Measurements from ENCODE around the gene CLECL1. TPM values are rescaled to one million over a fixed set of nuclear protein-coding genes. Genes with fewer than 3 reads are reported as not detected.
"Not testable (repeated sequence)": the region's sequence is repeated elsewhere in the genome, so short reads cannot be mapped to it uniquely, and the experiment has no call there.

The CLECL1 gene
- total RNA-seq, 1 donor from 2014 or later: not detected

DNA sequence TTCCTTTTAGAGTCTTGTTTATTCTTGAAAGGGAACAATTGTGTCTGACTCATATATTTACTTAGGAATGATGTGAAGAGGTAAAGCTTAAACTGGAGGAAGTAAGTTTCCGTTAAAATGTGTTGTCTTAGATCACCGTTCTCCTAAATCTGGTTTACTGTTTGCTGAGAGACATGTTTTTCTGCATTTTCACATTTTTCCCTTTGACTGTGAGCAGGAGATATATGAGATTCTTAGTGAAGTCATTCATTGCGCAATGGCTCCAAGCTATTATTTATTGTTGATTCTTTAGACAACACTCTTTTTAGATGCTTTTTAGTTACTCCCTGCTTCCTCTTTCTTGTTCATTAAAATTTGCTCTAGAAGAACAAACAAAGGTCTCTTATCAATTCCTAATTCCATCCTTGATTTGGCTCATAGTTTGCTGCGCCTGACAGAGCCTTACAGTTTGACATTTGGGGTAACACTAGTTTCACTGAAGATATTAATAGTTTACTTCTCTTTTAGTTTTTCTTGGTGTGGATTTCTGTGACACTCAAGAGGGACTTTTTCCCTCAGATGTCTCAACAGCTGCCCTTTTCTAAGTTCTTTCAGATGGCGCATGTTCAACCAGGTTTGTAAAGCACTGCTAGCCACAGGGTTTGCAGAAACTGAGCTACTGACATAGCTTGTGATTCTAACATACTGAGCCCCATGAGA, 11.4 kb downstream of the CLECL1 start:
- peak in 1 of 2 donors; percentile 44 for DNase-seq (ENCODE audit: low read depth in 2 of 2)

DNA sequence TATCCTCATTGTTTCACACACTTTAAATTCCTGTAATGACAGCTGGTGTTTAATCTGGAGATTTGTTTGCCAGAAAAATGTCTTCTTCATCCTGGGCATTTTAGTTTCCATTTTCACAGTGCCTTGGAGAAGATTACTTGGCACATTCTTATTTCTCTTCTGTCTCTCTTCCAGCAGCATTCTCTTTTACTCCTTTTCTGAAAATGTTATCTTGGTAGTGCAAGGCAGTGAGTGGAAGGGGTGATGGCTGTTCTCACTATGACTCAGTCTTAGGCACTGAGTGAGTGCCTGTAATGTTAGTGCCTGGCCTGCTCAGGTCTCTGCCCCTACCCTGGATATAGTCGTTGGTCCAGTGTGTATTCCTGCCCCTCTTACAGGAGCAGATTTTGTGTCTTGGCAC, 13.1 kb downstream of the CLECL1 start:
- DNase-seq (ENCODE audit: low read depth in 2 of 2): no peak

DNA sequence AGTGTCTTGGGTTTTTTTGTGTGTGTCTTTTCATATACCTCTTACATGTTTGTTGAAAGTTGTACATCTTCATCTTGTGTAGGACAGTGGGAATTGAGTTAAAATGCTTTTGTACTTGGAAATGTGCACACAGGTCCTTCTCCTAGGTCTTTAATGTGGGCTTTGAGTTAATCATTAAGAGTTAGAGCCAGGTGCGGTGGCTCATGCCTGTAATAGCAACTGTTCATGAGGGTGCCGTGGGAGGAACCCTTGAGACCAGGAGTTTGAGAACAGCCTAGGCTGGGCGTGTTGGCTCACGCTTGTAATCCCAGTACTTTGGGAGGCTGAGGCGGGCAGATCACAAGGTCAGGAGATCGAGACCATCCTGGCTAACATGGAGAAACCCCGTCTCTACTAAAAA, 13.9 kb downstream of the CLECL1 start:
- DNase-seq (ENCODE audit: low read depth in 2 of 2): no peak

DNA sequence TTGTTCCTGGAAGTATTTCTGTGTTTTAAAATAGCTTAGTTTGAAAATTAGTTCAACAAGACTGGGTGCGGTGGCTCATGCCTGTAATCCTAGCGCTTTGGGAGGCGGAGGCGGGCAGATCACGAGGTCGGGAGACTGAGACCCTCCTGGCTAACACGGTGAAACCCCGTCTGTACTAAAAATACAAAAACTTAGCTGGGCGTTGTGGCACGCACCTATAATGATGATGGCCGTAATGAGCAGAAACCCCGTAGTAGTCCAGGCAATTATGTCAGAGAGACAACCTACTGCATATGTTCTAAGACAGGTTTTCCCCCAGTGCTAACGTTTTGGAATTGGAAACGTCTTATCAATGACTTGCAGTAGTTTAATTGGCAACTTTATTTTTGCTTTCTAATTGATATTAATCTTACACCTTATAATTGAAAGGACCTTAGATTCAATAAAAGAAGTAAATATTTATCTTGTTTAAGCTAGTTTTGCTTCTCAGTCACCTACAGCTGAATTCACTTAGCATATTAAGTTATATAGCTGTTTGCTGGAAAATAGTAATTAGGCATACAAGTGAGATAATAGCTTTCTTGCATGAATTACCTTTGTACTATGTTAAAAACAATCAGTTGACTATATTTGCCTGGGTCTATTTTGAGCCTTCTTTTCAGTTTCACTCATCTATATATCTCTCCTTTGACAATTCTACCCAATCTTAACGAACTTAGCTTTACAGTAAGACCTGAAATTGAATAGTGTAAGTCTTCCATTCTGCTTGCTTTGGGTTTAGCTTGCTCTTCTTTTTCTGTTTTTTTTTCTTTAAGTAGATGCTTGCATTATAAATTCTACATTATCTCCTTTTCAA, 15.6 kb downstream of the CLECL1 start:
- no peak for DNase-seq (ENCODE audit: low read depth in 2 of 2)

DNA sequence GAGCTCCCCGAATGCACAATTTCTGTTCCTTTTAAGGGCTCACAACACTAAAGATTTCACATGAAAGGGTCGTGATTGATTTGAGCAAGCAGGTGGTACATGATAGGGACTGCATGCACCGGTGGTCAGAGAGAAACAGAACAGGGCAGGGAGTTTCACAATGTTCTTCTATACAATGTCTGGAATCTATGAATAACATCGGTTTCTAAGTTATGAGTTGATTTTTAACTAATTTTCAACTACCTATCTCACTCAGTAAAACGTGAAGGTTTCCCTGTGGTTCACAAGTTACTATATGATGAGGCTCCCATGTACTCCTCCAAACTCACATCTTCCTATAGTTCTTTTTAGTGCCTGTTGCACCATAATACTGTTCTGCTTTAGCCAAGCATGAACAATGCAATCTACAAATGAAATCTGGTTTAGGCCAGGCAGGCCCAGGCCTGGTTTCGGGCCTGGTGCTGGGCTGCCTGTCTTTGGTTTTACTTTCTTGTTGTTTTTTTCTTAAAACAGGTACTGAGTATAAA, 19.8 kb downstream of the CLECL1 start:
- not testable (repeated sequence) for DNase-seq (ENCODE audit: low read depth in 2 of 2)

DNA sequence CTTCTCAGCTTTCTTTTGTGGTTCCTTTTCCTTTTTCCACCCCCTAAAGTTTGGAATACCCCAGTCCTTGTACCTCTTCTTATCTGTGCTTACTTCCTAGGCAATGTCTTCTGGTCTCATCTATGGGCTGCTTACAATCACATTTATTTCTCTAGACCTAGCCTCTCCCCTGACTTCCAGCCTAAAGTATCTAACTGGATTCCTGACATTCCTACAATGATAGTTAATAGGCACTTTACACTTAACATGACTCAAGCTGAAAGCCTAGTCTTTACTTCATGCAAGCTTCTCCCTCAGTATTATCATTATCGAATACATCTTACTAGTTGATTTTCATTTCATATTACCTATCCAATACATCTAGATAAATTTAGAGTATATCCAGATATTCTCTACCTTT, 21.2 kb downstream of the CLECL1 start:
- no peak for DNase-seq (ENCODE audit: low read depth in 2 of 2)

DNA sequence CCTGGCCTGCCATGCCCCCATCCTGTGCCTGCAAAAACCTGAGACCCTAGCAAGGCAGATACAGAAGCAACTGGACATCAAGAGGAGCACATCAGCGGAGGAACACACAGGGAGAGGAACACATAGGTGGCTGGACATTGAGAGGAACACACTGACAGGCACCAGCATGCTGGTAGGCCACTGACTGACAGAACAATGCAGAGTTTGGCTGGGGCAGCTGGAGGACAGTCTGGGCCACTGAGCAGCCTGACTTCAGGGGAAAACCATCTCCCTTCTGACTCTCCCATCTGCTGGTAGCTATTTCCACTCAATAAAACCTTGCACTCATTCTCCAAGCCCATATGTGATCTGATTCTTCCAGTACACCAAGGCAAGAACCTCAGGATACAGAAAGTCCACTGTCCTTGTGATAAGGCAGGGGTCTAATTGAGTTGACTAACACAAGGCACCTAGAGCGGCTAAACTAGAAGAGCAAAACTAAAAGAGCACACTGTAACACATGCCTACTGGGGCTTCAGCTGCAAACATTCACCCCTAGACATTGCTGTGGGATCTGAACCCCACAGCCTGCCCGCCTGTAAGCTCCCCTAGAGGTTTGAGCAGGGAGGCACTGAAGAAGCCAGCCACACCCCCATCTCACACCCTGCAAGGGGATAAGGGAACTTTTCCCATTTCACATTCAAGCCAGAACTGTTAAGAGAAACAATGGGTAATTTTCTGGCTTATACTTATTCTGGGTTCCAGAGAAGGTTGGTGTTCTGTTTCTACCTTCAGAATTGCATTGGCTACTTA, 22.1 kb downstream of the CLECL1 start:
- no peak for DNase-seq (ENCODE audit: low read depth in 2 of 2)

DNA sequence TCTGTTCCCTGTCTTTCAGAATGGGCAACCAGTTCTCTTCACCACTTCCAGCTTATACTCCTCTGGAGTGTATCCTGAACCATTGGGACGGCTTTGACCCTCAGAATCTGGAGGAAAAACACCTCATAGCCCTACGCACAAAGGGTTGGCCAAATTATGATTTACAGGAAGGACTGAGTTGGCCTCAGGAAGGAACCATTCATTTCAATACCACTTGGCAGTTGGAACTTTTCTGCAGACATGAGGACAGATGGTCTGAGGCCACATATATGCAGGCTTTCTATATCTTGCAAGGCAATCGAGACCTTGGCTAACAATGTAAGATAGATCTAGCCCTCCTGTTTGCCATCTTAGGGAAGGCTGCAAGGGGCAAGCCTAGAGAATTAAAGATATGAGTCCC, 24.0 kb downstream of the CLECL1 start:
- peak in 1 of 2 donors; percentile 64 for DNase-seq (ENCODE audit: low read depth in 2 of 2)

DNA sequence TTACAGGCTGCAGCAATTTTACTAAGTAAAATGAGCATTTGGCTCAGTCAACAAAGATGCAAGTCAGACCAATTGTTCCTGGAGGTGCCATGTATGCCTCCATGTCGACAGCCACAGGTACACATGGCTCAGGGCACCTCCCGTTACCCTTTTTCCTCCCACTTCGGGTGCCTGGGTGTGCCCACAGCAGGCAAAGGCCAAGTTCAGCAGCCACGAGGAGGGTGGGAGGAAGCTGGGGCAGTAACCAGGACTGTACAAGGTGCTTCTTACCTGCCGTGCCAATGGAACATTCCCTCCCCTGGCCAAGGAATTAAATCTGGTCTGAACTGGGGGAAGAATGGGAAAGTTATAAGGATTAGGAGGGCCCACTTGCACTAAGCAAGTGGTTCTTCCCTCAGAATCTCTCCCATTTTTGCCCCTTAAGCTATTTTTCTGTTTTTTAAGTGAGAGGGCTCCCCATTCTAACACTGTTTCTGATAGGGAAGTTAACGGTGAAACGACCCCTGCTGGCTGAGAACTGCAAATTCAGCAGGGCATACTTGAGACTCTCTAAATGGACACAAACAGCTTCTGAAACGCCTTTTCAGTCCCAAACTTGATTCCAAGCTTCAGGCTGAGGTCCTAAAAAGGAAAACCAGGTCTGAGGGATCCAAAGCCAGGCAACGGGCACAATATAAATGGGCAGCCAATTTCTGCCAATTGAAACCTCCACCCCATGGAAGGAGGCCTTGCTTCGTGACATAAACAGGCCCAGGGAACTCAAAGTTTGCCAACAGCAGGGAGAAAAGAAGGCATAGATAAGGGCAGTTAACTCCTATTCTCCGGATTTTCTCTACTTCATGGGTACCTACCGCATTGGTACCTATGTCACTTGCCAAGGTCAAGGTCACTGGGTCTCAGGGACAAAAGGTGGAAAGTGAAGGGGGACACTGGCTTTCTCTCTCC, 24.8 kb downstream of the CLECL1 start:
- peak; percentile 74 to 76 for DNase-seq (ENCODE audit: low read depth in 2 of 2)

DNA sequence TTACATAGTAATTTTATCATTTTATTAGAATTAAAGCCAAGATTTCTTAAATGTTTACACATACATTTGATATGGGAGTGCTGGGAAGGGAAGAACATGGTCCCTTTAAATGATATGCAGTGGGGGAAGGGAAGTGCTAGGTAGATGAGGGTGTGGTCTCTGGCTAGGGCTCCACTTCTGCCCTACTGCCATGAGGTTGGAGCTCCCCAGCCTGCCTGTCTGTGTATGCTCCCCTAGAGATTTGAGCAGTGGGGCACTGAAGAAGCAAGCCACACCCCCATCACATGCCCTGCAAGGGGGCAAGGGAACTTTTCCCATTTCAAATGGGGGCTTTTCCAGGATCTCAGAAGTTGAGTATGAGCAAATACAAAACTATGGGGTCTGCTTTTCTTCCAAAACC, 25.5 kb downstream of the CLECL1 start:
- no peak for DNase-seq (ENCODE audit: low read depth in 2 of 2)

DNA sequence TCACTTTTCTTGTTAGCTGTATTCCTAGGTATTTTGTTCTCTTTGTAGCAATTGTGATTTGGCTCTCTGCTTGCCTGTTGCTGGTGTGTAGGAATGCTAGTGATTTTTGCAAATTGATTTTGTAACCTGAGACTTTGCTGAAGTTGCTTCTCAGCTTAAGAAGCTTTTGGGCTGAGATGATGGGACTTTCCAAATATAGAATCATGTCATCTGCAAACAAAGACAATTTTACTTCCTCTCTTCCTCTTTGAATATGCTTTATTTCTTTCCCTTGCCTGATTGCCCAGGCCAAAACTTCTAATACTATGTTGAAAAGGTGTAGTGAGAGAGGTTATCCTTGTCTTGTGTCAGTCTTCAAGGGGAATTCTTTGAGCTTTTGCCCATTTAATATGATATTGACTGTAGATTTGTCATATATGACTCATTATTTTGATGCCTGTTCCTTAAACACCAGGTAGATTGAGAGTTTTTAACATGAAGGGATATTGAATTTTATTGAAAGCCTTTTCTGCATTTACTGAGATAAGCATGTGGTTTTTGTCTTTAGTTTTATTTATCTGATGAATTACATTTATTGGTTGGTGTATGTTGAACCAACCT, 26.7 kb downstream of the CLECL1 start:
- DNase-seq (ENCODE audit: low read depth in 2 of 2): no peak

DNA sequence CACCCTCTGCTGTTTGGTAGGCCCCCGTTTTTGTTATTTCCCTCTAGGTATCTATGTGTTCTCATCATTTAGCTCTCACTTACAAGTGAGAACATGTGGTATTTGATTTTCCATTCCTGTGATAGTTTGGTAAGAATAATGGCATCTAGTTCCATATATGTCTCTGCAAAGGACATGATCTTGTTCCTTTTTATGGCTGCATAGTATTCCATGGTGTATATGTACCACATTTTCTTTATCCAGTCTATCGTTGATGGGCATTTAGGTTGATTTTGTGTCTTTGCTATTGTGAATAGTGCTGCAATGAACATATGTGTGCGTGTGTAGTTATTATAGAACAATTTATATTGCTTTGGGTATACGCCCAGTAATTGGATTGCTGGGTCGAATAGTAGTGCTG, 28.3 kb downstream of the CLECL1 start:
- not testable (repeated sequence) for DNase-seq (ENCODE audit: low read depth in 2 of 2)

DNA sequence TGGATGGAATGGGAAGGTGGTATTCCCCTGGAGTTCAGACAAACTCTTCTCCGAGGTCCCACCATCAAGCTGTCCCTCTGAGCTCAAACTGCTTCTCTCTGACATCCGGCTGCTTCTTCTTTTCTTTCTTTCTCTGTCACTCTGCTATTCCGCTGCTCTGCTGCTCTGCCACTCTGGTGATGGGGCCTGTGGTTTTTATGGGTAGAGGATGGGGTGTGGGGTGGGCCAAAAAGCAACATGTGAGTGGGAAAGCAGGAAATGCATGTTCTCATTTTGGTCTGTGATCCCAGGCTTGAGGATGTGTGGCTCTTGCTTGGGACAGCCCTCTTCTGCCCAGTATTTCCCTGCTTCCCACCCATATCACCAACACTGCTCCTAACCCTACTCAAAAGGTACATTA, 30.6 kb downstream of the CLECL1 start:
- no peak for DNase-seq (ENCODE audit: low read depth in 2 of 2)

DNA sequence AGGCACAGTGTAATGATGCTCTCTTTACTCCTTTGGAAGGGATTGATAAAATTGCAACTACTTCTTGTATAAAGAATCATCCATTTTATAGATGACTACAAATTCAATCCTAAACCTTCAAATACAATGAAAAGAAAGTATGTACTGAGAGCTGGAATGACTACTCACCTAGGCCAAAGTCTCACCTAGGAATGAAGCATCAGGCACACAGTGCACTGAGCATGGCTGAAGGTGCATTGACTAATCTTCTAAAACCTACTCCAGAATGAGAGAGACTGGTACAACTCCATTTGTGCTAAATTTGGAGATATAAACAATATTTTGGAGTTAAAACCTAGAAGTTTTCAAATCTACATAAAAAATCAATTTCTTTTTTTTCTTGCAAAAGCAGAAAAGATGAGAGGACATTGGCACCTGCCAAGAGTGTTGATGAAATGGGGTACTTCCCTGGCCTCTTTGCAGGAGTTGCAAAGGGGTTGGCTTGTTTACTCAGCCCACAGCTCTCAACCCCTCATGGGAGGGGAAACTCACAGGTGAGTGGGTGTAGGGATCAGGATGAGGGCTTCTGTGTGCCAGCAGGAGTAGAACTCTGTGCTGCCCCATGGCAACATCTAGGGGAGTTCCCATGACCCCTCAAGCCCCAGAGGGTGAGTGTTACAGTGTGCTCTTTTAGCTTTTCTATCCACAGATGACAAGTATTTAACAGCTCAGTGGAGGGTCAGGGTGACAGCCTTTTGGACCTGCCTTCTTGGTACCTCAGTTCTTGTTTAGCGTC, 31.3 kb downstream of the CLECL1 start:
- no peak for DNase-seq (ENCODE audit: low read depth in 2 of 2)

DNA sequence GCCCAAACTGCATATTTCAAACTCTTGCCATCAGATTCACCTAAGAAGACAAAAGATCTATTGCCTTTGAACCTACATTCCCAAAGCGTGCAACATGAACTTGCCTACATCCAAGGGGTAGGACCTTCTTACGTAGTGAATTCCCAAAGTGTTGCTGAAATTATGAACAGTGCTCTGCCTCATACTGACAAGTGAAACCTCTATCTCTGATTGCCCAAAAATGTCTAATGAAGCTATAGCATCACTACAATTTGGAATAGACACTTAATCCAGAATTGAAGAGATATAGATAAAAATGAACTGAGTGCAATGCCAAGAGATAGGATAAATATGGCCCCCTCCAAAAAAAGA, 32.3 kb downstream of the CLECL1 start:
- DNase-seq (ENCODE audit: low read depth in 2 of 2): no peak

DNA sequence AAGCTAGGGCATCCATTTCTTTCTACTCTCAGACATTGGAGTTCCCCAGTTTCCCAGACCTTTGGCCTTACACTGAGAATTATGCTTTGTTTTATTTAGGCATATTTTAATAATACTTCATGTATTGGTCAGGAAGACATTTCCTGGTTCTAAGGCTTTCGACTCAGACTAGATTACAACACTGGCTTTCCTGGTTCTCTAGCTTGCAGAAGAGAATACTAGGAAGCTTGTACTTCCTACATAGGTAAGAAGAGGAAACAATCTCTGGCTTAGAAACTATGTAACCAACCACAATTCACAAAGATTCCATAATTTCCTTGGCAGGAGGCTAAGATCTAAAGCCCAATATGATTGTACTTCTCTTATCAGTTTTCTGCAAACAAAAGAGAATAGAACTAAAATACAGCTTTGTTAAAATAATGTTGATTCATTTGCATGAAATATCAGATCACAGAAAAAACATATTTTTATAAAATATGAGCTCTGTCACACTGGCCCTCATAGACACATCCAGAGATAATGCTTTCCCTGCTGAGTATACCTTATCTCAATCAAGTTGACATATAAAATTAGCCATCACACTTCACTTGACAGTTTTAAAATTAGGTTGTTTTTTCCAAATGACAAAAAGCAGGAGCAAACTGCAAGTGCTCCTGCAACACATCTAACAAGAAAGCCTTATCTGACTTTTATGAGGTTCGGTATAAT, 32.8 kb downstream of the CLECL1 start:
- peak; percentile 25 to 91 for DNase-seq (ENCODE audit: low read depth in 2 of 2)

DNA sequence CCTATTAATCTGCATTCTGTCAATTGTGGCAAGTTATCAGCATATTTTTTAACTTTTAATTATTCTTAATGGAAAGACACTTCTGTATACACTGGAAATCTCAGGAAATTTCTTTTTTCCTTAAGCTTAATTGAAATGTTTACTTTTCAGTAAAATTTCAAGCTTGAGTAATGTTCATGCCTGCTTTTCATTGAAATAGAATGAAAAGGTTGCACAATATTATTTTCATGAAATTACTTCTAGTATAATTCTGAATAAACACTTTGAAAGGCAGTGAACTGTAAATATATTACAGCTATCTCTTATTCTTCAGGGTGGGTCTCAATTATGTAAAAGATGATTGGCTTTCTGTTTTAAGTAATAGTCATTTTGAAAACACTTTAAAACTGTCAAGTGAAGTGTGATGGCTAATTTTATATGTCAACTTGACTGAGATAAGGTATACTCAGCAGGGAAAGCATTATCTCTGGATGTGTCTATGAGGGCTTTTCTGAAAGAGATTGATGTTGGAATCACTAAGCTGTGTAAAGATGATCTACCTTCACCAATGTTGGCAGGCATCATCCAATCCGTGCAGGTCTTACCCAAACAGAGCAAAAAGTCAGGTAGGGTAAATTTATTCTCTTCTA, 33.5 kb downstream of the CLECL1 start:
- no peak for DNase-seq (ENCODE audit: low read depth in 2 of 2)

DNA sequence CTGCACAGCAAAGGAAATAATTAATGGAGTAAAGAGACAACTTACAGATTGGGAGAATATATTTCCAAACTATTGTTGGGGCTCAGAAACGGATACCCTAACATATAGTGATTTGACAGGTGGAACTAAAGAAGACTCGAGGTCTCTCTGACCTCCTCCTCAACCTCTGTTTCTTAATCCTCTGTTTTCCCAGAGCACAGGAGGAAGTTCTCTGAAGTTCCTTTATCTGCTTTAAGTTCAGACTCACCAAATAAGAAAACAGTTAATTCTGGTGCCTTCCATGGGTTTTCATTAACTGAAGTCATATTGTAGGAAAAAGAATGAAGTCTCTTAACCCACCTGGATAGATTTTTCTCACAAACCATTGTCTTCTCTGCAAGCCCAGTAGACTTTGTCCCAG, 34.2 kb downstream of the CLECL1 start:
- DNase-seq (ENCODE audit: low read depth in 2 of 2): no peak

DNA sequence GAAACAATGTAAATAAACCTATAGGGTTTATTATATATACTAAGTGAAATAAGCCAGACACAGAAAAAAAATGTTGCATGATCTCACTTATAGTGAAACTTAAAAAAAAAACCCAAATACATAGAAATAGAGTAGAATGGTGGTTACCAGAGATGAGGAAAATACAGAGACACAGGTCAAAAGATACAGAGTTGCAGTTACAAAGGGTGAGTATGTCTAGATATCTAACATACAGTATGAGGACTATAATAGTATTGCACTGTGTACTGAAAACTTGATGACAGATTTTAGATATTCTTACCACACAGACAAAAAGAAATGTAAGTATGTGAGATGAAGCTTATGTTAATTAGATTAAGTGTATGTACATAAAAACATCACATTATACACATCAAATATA, 35.3 kb downstream of the CLECL1 start:
- no peak for DNase-seq (ENCODE audit: low read depth in 2 of 2)

Data from lung microvascular endothelial cell (primary cell).